ENCODE data around the gene CASP12. TPM values are rescaled to one million over a fixed set of nuclear protein-coding genes. Genes with fewer than 3 reads are reported as not detected.

Gene CASP12
- total RNA-seq, 1 donor from 2014 or later: 0.22 TPM

DNA sequence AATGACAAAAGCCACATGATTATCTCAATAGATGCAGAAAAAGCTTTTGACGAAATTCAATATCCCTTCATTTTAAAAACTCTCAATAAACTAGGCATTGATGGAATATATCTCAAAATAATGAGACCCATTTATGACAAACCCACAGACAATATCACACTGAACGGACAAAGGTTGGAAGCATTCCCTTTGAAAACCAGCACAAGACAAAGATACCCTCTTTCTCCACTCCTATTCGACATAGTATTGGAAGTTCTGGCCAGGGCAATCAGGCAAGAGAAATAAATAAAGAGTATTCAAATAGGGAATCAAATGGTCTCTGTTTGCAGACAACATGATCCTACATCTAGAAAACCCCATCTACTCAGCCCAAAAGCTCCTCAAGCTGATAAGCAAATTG, 52.0 kb downstream of the CASP12 start:
- intact Hi-C loops (cut with DNase I): no loop called here
- ATAC-seq (no peak), DNase-seq (ENCODE audit: missing footprints) (no peak)

DNA sequence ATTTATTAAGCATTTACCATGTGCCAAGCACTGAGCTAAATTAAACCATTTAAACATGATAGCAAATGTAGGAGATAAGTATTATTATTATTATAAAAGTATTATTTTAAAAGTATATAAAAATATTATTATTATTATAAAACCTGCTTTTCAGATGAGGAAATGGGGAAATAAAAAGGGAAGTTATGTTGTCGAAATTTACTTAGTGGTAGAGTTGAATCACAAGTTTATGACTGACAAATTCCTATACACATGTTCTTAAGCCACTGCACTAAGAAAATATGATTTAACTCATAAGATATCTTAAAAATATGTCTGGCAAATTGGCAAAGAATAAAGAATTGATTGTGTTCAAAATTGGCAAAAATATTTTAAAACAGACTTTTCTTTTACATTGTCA, 53.8 kb downstream of the CASP12 start:
- no peak for DNase-seq (ENCODE audit: missing footprints)
- ATAC-seq: no peak
- intact Hi-C loops (cut with DNase I): no loop called here

DNA sequence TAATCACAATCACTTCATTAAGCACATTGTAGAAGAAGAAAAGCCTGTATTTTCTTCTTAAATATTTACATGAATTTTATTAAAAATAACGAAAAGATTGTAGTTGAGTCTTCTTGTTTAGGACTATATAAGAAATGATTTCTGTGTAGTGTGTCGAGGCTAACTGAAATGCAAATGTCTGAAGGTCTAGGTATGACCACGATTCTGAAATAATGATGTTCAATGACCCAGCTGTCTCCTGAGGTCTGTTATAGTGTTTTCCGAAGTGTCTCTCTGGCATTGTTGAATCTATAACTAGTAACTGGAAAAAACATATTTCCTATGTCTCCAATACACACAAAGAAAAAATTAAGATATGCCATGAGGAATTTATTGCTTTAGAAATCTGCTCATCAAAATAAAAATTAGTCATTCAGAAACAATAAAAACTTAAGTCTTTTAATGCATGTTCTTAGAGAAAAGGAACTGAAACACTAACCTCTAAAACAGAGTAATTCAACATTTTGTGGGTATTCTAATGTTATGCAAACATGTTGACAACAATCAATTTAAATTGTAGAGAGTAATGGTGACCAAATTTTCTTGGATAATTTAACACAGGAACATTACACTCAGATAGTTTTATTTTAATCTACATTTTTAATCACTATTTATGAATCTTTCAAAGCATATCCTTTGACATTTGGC, 55.0 kb downstream of the CASP12 start:
- no peak for ATAC-seq
- intact Hi-C loops (cut with DNase I): no loop called here
- DNase-seq (ENCODE audit: missing footprints): no peak

DNA sequence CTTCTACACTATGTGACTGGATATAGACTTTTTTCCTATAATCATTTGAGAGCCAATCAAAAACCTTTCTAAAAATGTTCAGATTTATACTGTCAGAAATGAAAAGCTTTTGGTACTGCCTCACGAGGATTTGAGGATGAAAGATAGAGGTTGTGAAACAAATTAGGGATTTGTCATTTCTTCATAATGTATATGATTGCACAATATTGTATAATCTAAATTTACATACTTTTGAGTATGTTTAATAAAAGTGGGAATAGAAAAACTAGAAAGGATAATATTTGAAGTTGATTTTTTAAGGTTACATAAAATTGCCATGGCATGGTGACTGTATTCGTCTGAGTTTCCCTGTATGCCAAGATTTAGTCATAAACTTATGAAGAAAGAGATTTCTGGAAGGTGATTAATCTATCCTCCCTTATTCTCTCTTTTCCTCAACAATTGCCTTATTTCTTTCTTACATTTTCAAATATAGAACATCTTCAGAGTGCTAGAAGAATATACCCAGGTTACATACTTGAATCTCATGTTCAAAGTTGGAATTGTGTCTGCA, 56.2 kb downstream of the CASP12 start:
- intact Hi-C loops (cut with DNase I): no loop called here
- DNase-seq (ENCODE audit: missing footprints) (no peak), ATAC-seq (no peak)

DNA sequence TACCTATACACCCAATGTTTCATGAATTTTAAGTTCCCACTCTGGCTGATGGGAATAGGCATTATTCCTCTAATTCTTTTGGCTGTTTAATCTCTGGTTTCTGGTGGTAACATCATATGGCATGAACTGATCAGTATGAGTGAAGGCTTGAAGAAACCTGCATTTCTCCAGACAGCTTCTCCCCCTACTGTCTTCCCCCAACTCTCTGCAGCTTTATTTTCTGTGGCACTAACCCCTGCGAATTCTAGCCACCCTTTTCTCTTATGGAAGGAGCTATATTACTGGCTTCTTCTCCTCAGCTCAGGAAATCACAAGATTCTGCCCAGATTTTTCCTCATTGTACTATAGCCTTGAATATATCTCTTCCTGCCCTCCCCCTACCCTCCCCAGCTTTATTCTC, 57.1 kb downstream of the CASP12 start:
- intact Hi-C loops (cut with DNase I): no loop called here
- no peak for DNase-seq (ENCODE audit: missing footprints)
- ATAC-seq: no peak

DNA sequence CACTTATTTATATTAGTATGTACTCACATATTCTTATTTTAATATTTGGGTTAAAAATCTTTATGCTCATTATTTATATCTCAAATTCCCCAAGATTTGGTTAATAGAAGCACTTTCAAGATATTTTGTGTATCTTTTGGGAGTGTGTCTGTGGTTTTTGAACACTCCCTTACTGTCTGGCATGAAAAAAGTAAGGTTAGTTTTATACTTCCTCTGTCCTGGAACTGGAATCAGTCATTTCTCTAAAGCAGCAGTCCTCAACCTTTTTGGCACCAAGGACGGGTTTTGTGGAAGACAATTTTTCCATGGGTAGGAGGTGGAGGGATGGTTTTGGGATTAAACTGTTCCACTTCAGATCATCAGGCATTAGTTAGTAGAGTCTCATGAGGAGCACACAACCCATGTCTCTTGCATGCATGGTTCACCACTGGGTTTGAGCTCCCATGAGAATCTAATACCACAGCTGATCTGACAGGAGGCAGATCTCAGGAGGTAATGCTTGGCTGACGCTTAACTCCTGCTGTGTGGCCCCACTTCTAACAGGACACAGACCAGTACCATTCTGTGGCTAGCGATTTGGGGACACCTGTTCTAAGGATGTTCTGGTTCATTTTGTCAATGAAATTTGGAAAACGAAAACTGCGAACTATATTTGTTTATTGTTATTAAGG, 60.2 kb downstream of the CASP12 start:
- intact Hi-C loops (cut with DNase I): no loop called here
- DNase-seq (ENCODE audit: missing footprints) (no peak), ATAC-seq (no peak)

DNA sequence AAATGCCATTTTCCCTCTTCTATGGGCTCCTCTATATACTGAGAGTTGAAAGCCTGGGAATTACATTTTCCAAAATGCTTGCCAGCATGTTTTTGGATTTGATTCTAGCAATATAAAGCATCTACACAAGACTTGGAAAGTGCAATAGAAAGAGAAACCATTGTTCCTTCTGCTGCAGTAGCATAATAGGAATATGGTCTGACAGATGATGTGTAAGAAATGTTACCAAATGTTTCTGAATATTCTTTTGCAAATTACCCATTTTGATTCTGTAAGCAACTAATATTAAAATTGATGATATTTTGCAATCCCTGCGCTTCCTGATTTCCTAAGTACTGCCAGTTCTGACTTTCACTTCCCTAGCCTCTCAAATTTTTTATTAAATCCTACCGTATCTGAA, 61.6 kb downstream of the CASP12 start:
- DNase-seq (ENCODE audit: missing footprints): no peak
- intact Hi-C loops (cut with DNase I): no loop called here
- no peak for ATAC-seq

Other genes starting within 250 kb of the CASP12 start
- gene CASP4, start 70.1 kb upstream of the CASP12 start, total RNA-seq: 15.1 TPM
- gene CASP5, start 124.7 kb upstream of the CASP12 start, total RNA-seq: not detected
- 11.9 TPM for gene CASP1, start 136.7 kb upstream of the CASP12 start, total RNA-seq
- 9.2 TPM for gene CARD16, start 146.9 kb upstream of the CASP12 start, total RNA-seq
- gene CARD18, start 241.3 kb upstream of the CASP12 start, total RNA-seq: 0.89 TPM

Data from Right ventricle myocardium inferior (tissue), 1 donor.